DMS153 (cell line): ENCODE measurements around the gene MAD1L1.

Experiments used
- DNase-seq: peaks from one replicate; lab custom pipeline; 2025; lab: John Stamatoyannopoulos, UW

The MAD1L1 gene

GRCh38 chr7:2013381-2014311, 219.1 kb downstream of the MAD1L1 start:
- no peak for DNase-seq

GRCh38 chr7:2012981-2013380, 219.8 kb downstream of the MAD1L1 start:
- DNase-seq: peak; percentile 46

- no peak for DNase-seq
Observed at GRCh38 chr7:2012044-2012900, 220.5 kb downstream of the MAD1L1 start.

- no peak for DNase-seq
Observed at GRCh38 chr7:2011266-2012043, 221.3 kb downstream of the MAD1L1 start.

GRCh38 chr7:2010551-2011265, 222.0 kb downstream of the MAD1L1 start:
- no peak for DNase-seq

DNA sequence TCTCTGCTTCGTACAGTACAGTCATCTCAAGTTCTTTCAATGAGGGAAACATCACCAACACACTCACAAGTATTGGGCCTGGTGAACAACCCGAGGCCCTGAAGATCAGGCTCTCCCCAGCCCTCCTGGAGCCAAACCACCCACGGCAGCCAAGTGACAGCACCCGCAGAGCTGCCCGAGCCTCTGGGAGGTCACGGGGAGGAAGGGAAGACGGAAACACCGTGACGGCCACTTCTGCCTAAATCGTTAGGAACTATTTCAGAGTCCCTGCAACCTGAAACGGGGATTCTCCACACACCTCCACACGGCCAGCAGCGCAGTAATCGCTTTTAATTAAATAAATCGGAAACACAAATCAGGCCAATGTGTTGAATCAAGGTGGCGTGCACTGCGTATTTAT, 222.6 kb downstream of the MAD1L1 start:
- DNase-seq: no peak

DNA sequence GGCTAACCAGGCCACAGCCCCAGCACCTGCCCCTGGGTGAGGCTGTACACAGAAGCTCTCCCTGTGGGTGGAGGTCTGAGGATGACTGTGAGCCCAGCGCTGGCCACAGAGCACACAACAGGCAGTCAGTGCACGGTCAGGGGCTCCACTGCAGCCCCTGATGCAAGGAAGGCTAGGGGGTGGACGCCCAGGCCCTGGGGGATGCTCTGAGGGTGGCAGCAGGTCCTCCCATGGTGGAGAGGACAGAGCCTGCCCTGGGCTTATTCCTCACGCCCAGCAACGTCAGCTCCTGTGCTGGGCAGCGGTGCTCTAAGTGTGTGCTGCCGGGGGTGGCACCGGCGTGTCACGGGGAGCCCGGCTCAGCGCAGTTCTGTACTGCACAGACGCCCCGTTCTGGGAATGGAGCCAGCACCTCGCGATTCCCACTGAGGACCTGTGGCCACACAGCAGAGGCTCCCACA, 223.2 kb downstream of the MAD1L1 start:
- peak; percentile 33 for DNase-seq

DNA sequence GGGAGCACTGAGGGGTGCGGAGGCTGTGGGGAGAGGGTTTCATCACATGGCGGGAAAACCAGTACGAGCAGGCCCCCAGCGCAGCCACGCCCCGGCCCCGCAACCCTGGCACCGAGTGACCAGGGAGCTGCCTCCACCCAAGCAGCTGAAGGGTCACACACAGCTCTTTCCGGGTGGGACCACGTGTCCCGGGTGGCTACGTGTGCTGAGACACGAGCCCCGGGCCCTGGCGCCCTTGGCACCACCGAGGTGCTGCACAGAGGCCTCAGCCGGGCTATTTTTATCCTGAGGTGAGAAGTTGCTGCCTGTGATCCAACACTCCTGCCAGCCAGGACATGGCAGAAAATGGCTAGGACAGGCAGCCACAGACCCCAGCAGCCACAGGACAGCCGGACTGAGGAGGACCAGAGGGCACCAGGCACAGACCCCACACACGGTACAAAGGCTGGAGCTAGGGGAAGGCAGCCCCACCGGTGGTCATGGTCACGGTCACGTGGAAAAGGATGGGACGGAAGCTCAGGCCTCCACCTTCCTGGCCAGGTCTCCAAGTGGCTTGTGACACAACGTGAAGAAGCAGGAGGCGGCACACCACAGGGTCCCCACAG, 223.7 kb downstream of the MAD1L1 start:
- no peak for DNase-seq

- DNase-seq: no peak
Observed at GRCh38 chr7:2008101-2008935, 224.4 kb downstream of the MAD1L1 start.

GRCh38 chr7:2007551-2007950, 225.2 kb downstream of the MAD1L1 start:
- DNase-seq: no peak

GRCh38 chr7:2006921-2007381, 225.8 kb downstream of the MAD1L1 start:
- no peak for DNase-seq

- DNase-seq: no peak
Observed at GRCh38 chr7:2006231-2006771, 226.4 kb downstream of the MAD1L1 start.

- no peak for DNase-seq
Observed at GRCh38 chr7:2005786-2006185, 227.0 kb downstream of the MAD1L1 start.

DNA sequence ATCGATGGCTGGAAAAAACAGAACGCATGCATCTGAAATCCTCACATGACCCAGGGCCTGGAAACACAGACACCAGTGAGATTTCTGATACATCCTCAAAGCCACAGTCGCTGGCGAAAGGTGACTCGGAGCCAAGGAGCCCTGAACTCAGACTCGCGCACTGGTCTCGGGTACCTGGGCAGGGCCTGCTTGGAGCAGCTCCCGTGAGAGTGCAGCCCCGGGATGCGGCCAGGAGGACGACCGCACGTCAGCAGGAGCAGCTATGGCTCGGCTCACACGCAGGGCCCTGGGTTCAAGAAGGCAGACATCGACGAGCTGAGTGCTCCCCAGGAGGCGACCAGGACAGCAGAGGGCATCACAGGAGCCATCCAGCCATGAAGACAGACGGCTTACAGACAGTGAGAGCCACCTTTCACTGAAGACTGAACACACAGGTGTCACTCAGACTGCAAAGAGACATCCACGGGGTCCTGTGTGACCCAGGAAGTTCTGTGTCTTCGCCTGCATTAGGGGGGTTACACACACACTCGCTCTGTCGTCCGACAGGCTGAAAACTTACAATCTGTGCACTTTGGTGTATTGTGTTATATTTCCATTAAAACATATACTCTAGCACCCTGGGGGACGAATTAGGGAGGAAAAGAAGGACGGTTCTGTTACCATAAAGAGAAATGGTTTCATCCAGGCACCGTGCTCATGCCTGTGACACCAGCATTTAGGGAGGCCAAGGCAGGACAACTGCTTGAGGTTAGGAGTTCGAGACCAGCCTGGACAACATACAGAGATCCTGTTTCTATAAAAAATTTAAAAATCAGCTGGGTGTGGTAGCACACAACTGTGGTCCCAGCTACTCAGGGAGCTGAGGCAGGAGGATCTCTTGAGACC, 227.7 kb downstream of the MAD1L1 start:
- DNase-seq: no peak

- DNase-seq: no peak
Observed at GRCh38 chr7:2003931-2004812, 228.6 kb downstream of the MAD1L1 start.

DNA sequence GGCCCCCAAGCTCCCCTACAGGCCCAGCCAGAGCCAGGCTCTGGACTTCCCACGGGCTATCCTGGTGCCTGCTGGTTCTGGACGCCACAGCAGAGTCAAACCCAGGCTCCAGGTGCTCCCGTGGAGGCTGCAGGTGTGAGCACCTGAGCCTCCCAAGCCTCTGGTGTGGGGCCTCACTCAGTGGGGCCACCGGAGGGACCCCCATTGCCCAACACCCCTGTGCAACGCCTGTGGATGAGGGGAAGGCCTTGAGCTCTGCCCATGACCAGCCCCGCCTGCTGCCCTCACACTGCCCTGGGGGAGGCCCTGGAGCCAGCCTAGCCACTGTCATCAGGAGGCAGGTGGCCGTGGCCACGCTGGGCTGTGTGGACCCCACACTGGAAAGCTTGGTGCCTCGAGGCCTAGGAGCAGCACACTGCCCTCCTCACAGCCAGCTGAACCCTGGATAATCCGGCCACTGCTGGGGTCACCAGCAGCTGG, 229.3 kb downstream of the MAD1L1 start:
- DNase-seq: no peak
